ENCODE measurements around the gene LAMB3.

LAMB3 gene

GRCh38 chr1:209589863-209590262, 62.4 kb downstream of the LAMB3 start:
- Mint-ChIP-seq H3K27ac (no peak overlapping the region), H3K9me3 (no peaks in the 10 kb centered on the region), H3K36me3 (ENCODE audit: low read depth) (no peaks in the 10 kb centered on the region), H3K4me1 (ENCODE audit: low read depth) (no peaks in the 10 kb centered on the region), H3K27me3 (peaks cover 12% of the 10 kb centered on the region), H3K4me3 (no peak overlapping the region)

- Mint-ChIP-seq H3K27me3 (peaks cover 12% of the 10 kb centered on the region), H3K9me3 (no peaks in the 10 kb centered on the region), H3K4me1 (ENCODE audit: low read depth) (no peaks in the 10 kb centered on the region), H3K36me3 (ENCODE audit: low read depth) (no peaks in the 10 kb centered on the region), H3K4me3 (no peak overlapping the region), H3K27ac (no peak overlapping the region)
Observed at GRCh38 chr1:209589440-209589839, 62.8 kb downstream of the LAMB3 start.

DNA sequence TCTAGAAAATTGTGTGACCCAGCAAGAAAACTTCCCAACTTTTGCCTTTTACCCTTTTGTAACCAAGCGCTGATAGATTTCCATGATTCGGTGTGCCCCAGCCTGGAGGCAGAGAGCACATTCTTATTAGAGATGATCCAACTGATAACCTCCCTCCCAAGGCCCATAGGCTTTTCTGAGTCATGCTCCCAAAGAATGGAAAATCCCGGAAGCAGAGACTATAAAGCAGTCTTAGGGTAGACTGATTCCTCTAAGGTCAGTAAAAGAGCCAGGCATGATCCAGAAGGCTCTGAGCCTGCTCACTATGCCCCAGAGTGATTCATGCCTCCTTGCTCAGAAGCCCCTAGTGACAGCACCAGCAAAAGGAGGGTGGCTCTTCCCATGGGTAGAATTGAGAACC, 64.4 kb downstream of the LAMB3 start:
- H3K27ac Mint-ChIP-seq = no peak overlapping the region
- H3K4me1 Mint-ChIP-seq (ENCODE audit: low read depth) = no peaks in the 10 kb centered on the region
- H3K36me3 Mint-ChIP-seq (ENCODE audit: low read depth) = no peaks in the 10 kb centered on the region
- no peak overlapping the region for H3K4me3 Mint-ChIP-seq
- peaks cover 12% of the 10 kb centered on the region for H3K27me3 Mint-ChIP-seq
- no peaks in the 10 kb centered on the region for H3K9me3 Mint-ChIP-seq

- no peak overlapping the region for H3K4me3 Mint-ChIP-seq
- H3K9me3 Mint-ChIP-seq = no peaks in the 10 kb centered on the region
- H3K27me3 Mint-ChIP-seq = peaks cover 9% of the 10 kb centered on the region
- no peaks in the 10 kb centered on the region for H3K36me3 Mint-ChIP-seq (ENCODE audit: low read depth)
- H3K4me1 Mint-ChIP-seq (ENCODE audit: low read depth) = no peaks in the 10 kb centered on the region
- H3K27ac Mint-ChIP-seq = no peak overlapping the region
Observed at GRCh38 chr1:209586221-209586740, 65.9 kb downstream of the LAMB3 start.

- Mint-ChIP-seq H3K27ac (no peak overlapping the region), H3K9me3 (no peaks in the 10 kb centered on the region), H3K4me1 (ENCODE audit: low read depth) (no peaks in the 10 kb centered on the region), H3K36me3 (ENCODE audit: low read depth) (no peaks in the 10 kb centered on the region), H3K4me3 (no peak overlapping the region), H3K27me3 (peaks cover 9% of the 10 kb centered on the region)
Observed at GRCh38 chr1:209585672-209586071, 66.6 kb downstream of the LAMB3 start.

DNA sequence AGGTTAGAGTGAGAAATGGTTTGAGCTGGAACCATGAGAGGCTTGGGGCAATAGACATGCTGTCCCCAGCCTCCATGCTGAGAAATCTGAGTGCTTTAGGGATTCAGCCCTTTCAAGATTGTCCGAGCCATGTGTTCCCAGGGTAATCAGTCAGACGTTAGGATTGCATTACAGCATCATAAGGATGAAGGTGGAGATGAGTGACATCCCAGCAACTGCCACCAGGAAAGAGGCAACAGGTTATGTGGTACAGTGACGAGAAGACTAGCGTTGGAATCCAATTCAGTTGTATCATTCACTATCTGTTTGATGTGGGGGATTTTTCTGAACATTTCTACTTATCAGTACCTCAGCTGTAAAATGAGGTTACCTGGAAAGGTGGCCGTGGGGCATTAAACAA, 67.0 kb downstream of the LAMB3 start:
- Mint-ChIP-seq H3K36me3 (ENCODE audit: low read depth) (no peaks in the 10 kb centered on the region), H3K27me3 (peaks cover 4% of the 10 kb centered on the region), H3K27ac (no peak overlapping the region), H3K9me3 (no peaks in the 10 kb centered on the region), H3K4me3 (no peak overlapping the region), H3K4me1 (ENCODE audit: low read depth) (no peaks in the 10 kb centered on the region)

GRCh38 chr1:209584231-209584672, 68.0 kb downstream of the LAMB3 start:
- Mint-ChIP-seq H3K27ac (no peak overlapping the region), H3K36me3 (ENCODE audit: low read depth) (no peaks in the 10 kb centered on the region), H3K4me3 (no peak overlapping the region), H3K4me1 (ENCODE audit: low read depth) (no peaks in the 10 kb centered on the region), H3K27me3 (no peaks in the 10 kb centered on the region), H3K9me3 (no peaks in the 10 kb centered on the region)

- no peaks in the 10 kb centered on the region for H3K9me3 Mint-ChIP-seq
Observed at GRCh38 chr1:209583408-209583807, 68.8 kb downstream of the LAMB3 start, which contains the start of gene CAMK1G. Gene CAMK1G, plus strand, starts transcription at chr1:209583714. Its CDS starts 11,270 bp downstream, at chr1:209594984.

DNA sequence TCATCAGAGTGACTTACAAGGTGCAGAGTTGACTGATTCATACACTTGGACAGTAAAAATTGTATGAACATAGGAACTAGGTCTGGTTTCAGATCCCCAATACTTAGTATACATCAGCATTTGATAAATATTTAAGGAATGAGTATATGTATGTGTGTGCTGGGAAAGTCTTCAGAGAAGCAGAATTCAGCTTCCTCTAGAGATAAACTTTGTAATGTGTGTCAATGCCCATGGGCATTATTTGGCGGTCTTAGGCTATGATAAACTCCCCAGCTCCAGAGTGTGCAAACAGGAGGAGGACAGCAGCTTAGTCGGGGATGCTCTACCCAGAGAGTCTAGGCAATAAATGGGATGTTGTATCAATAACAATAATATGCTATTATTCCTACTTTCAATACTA, 71.6 kb downstream of the LAMB3 start:
- peaks cover 3% of the 10 kb centered on the region for H3K27me3 Mint-ChIP-seq
- no peaks in the 10 kb centered on the region for H3K36me3 Mint-ChIP-seq (ENCODE audit: low read depth)
- H3K4me1 Mint-ChIP-seq (ENCODE audit: low read depth) = no peaks in the 10 kb centered on the region
- H3K27ac Mint-ChIP-seq = no peak overlapping the region
- no peaks in the 10 kb centered on the region for H3K9me3 Mint-ChIP-seq
- H3K4me3 Mint-ChIP-seq = no peak overlapping the region

More at GRCh38 chr1:209583408-209583807, 68.8 kb downstream of the LAMB3 start, which contains the start of gene CAMK1G:
- Mint-ChIP-seq H3K27ac (no peak within 1 kb of the TSS), H3K36me3 (ENCODE audit: low read depth) (no peaks in the 10 kb centered on the region), H3K4me3 (no peak within 1 kb of the TSS), H3K27me3 (no peaks in the 10 kb centered on the region), H3K4me1 (ENCODE audit: low read depth) (no peaks in the 10 kb centered on the region)

DNA sequence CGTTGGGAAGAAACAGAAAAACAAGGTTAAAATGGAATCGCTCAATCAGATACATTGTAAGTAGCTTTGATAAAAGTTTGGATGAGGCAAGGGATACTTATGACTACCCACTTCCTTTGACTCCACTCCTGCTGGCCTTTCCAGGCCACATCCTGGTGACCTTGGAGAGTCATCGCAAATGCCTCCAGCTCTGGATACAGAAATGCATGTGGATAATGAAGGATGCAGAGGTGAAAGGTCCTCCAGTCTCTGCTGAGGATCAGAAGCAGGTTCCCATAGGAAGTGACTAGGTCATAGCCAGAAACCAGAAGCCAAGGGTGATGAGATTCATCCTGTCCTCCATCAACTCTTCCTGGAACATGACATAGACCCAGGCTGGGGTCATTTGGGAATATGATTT, 74.9 kb downstream of the LAMB3 start:
- no peaks in the 10 kb centered on the region for H3K36me3 Mint-ChIP-seq (ENCODE audit: low read depth)
- H3K9me3 Mint-ChIP-seq = no peaks in the 10 kb centered on the region
- H3K27me3 Mint-ChIP-seq = peaks cover 3% of the 10 kb centered on the region
- no peaks in the 10 kb centered on the region for H3K4me1 Mint-ChIP-seq (ENCODE audit: low read depth)
- H3K27ac Mint-ChIP-seq = no peak overlapping the region
- H3K4me3 Mint-ChIP-seq = no peak overlapping the region

- Mint-ChIP-seq H3K36me3 (ENCODE audit: low read depth) (no peaks in the 10 kb centered on the region), H3K4me1 (ENCODE audit: low read depth) (no peaks in the 10 kb centered on the region), H3K9me3 (no peaks in the 10 kb centered on the region), H3K27ac (no peak overlapping the region), H3K27me3 (peaks cover 9% of the 10 kb centered on the region), H3K4me3 (no peak overlapping the region)
Observed at GRCh38 chr1:209576392-209577197, 75.6 kb downstream of the LAMB3 start.

DNA sequence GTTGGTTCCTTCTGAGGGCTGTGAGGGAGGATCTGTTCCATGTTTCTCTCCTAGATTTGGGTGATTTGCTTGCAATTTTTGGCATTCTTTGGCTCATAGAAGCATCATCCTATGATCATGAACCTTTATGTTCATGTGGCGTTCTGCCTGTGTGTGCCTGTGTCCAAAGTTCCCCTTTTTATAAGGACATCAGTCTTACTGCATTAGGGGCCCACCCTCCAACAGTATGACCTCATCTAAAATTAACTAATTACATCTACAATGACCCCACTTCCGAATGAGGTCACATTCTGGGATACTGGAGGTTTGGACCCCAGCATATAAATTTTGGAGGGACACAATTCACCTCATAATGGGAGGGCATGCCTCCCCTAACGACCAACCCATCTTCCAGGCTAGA, 81.5 kb downstream of the LAMB3 start:
- Mint-ChIP-seq H3K4me3 (no peak overlapping the region), H3K27me3 (peaks cover 40% of the 10 kb centered on the region), H3K4me1 (ENCODE audit: low read depth) (peaks cover 14% of the 10 kb centered on the region), H3K36me3 (ENCODE audit: low read depth) (no peaks in the 10 kb centered on the region), H3K27ac (no peak overlapping the region), H3K9me3 (no peaks in the 10 kb centered on the region)

DNA sequence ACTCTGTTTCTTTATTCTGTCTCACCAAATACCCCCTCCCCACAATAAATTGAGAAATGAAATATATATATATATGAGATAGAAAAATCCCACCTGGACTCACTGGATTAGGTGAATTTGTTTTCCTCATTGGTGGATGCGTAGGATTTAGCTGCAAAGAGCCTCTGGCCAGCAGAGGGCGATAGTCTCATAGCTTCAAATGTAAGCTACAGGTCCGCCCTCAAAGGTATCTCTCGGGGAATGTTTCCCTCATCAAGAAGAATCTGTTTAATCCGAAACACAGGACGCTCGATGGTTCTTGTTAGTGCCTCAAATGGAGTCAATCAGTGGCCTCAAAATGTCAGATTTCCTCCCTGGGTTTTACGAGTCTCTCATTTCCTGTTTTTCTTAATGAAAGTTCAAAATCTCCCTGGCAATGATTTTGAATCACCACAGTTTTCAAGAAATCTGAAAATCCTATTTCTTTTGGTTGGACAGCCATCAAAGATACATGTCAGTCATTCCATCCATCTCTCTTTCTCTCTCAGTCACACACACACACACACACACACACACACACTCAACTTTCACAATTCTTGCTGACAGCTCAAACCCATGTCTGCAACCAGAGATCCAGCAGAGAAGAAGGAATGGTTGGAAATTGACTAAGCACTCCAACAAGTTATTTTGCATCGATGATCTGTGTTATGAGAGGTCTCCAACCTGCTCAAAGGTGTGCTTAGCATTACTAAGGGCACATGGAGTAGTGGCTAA, 82.6 kb downstream of the LAMB3 start:
- Mint-ChIP-seq H3K9me3 (no peaks in the 10 kb centered on the region), H3K4me3 (peak overlapping the region; percentile 37), H3K4me1 (ENCODE audit: low read depth) (peaks cover 14% of the 10 kb centered on the region), H3K27ac (no peak overlapping the region), H3K36me3 (ENCODE audit: low read depth) (no peaks in the 10 kb centered on the region), H3K27me3 (peaks cover 48% of the 10 kb centered on the region)

DNA sequence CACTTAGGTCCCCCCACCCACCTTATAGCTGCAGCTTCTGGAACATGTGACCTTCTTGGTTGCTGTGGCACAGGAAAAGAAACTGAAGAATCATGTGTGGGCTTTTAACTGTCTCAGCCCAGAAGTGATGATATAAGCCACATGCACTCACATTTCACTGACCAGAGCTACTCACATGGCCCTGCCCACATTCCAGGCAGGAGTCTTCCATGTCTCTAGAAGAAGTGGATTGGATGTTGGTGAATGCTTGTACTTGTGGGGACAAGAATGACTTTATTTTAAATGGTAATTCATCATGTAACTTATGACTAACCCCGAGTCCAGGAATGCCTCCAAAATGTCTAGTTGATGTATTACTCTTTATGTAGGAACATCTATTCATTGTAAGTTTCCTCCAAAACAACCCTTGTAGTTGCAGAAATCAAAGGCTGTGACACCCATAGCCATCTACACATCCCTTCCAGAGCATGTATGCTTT, 84.5 kb downstream of the LAMB3 start:
- H3K27me3 Mint-ChIP-seq = peaks cover 55% of the 10 kb centered on the region
- H3K4me1 Mint-ChIP-seq (ENCODE audit: low read depth) = peaks cover 14% of the 10 kb centered on the region
- no peak overlapping the region for H3K4me3 Mint-ChIP-seq
- no peaks in the 10 kb centered on the region for H3K36me3 Mint-ChIP-seq (ENCODE audit: low read depth)
- no peak overlapping the region for H3K27ac Mint-ChIP-seq
- no peaks in the 10 kb centered on the region for H3K9me3 Mint-ChIP-seq

Data from stimulated activated naive CD8-positive, alpha-beta T cell treated with anti-CD3 and anti-CD28 coated beads, Interleukin-15, Interleukin-2, amounts not matched to agents 100 ng/mL and 50 ng/mL, for 24 hours (primary cell).